Epithelial cell of esophagus (primary cell): Measurements from ENCODE around the gene CD200.
"Not testable (repeated sequence)": the region's sequence is repeated elsewhere in the genome, so short reads cannot be mapped to it uniquely, and the experiment has no call there.

Experiments
- DNase-seq: peaks from one replicate; pipeline ENCODE4 v3.0.0; 2010; ENCODE audit warnings: low read depth
- H3K4me3 ChIP-seq: 2 replicates; pipeline ENCODE4 v1.5.1; 2011; ENCODE audit warnings: mild to moderate bottlenecking, low read length, control low read depth
- CTCF ChIP-seq: IDR thresholded peaks from 2 replicates; pipeline ENCODE4 v1.5.1; 2011; ENCODE audit warnings: low read depth, mild to moderate bottlenecking, low read length, control low read depth, inconsistent platforms; ENCODE audit not compliant: insufficient read depth; ENCODE audit errors: missing control alignments

CD200 gene

GRCh38 chr3:112401617-112402016 lies 68.7 kb downstream of the CD200 start:
- TF ChIP-seq CTCF, result no peak
- DNase-seq, result no peak
- no peak overlapping the region for H3K4me3 ChIP-seq

GRCh38 chr3:112403103-112403502 lies 70.1 kb downstream of the CD200 start:
- no peak overlapping the region for H3K4me3 ChIP-seq
- DNase-seq, result no peak
- no peak for TF ChIP-seq CTCF

- DNase-seq, H3K4me3 ChIP-seq: not testable (repeated sequence)
Measured at GRCh38 chr3:112404924-112405549, 72.1 kb downstream of the CD200 start.

GRCh38 chr3:112405845-112406244 lies 72.9 kb downstream of the CD200 start:
- DNase-seq, result peak; percentile 45
- TF ChIP-seq CTCF, result no peak
- H3K4me3 ChIP-seq, result no peak overlapping the region

- no peak overlapping the region for H3K4me3 ChIP-seq
- no peak for DNase-seq
- TF ChIP-seq CTCF, result no peak
Measured at GRCh38 chr3:112407214-112407887, 74.4 kb downstream of the CD200 start.

GRCh38 chr3:112407888-112408702 lies 75.1 kb downstream of the CD200 start:
- DNase-seq, result no peak
- H3K4me3 ChIP-seq, result no peak overlapping the region
- TF ChIP-seq CTCF, result no peak

GRCh38 chr3:112409041-112409440 lies 76.1 kb downstream of the CD200 start:
- DNase-seq, result no peak
- no peak for TF ChIP-seq CTCF

More at GRCh38 chr3:112409041-112409440, 76.1 kb downstream of the CD200 start:
- H3K4me3 ChIP-seq, result no peak overlapping the region
